CD4-positive, alpha-beta T cell treated with Interleukin-15 for 4 hours (primary cell): ENCODE measurements around the gene VAPA.
A peak's percentile ranks its signal among the peaks of the same experiment; 100 is the strongest.

ENCODE experiments used
- DNase-seq: peaks from one replicate; pipeline ENCODE4 v3.0.0-alpha.2; 2020; ENCODE audit warnings: low spot score

Gene VAPA

GRCh38 chr18:9941103-9941502, 27.3 kb downstream of the VAPA start:
- no peak for DNase-seq

GRCh38 chr18:9941660-9942059, 27.8 kb downstream of the VAPA start:
- DNase-seq, result no peak

GRCh38 chr18:9943311-9943710, 29.5 kb downstream of the VAPA start:
- DNase-seq, result no peak

GRCh38 chr18:9944805-9945204, 31.0 kb downstream of the VAPA start:
- DNase-seq, result no peak

GRCh38 chr18:9946831-9947230, 33.0 kb downstream of the VAPA start:
- DNase-seq, result no peak

GRCh38 chr18:9947248-9947647, 33.4 kb downstream of the VAPA start:
- DNase-seq, result no peak

- DNase-seq, result no peak
Measured at GRCh38 chr18:9949315-9949714, 35.5 kb downstream of the VAPA start.

- no peak for DNase-seq
Measured at GRCh38 chr18:9949861-9950260, 36.0 kb downstream of the VAPA start.

- DNase-seq, result no peak
Measured at GRCh38 chr18:9950289-9951016, 36.6 kb downstream of the VAPA start.

GRCh38 chr18:9951022-9951859, 37.4 kb downstream of the VAPA start:
- peak; percentile 15 for DNase-seq

- DNase-seq, result no peak
Measured at GRCh38 chr18:9952633-9953416, 39.0 kb downstream of the VAPA start.

- no peak for DNase-seq
Measured at GRCh38 chr18:9958861-9959399, 45.1 kb downstream of the VAPA start.

- DNase-seq, result no peak
Measured at GRCh38 chr18:9959564-9959963, 45.7 kb downstream of the VAPA start.

GRCh38 chr18:9960258-9960904, 46.6 kb downstream of the VAPA start:
- no peak for DNase-seq

GRCh38 chr18:9961041-9961440, 47.2 kb downstream of the VAPA start:
- no peak for DNase-seq

GRCh38 chr18:9965711-9966624, 52.2 kb downstream of the VAPA start:
- DNase-seq, result no peak

- DNase-seq, result no peak
Measured at GRCh38 chr18:9968081-9968848, 54.4 kb downstream of the VAPA start.

- DNase-seq, result no peak
Measured at GRCh38 chr18:9969247-9969646, 55.4 kb downstream of the VAPA start.

- peak; percentile 71 for DNase-seq
Measured at GRCh38 chr18:9971313-9971920, 57.6 kb downstream of the VAPA start.

GRCh38 chr18:9973470-9973869, 59.7 kb downstream of the VAPA start:
- no peak for DNase-seq
